ENCODE results near the gene KLF3. TPM values are rescaled to one million over a fixed set of nuclear protein-coding genes. Genes with fewer than 3 reads are reported as not detected.

Gene KLF3
- total and polyA plus RNA-seq, 2 experiments from 2014 or later: 15.0 to 16.5 TPM

DNA sequence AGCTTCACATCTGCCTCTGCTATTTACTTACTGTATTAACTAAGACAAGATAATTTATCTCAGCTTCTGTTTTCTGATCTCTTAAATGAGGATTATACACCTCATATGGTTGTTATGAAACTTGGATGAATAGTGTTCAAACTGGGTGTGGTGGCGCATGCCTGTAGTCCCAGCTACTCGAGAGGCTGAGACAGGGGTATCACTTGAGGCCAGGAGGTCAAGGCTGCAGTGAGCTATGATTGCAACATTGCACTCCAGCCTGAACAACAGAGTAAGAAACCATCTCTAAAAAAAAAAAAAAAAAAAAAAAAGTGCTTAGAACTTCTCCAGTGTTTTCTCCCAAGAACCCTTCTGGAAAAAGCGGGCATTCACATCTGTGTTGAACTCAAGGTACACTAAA lies 19.8 kb upstream of the KLF3 start:
- Histone ChIP-seq H3K27me3 (ENCODE audit: insufficient read depth) (no peaks in the 10 kb centered on the region), H3K27ac (ENCODE audit: low read depth) (no peak overlapping the region), H2AFZ (no peak overlapping the region), H3K9me2 (ENCODE audit: insufficient read depth) (no peaks in the 10 kb centered on the region), H3K4me1 (ENCODE audit: insufficient read depth) (no peaks in the 10 kb centered on the region), H3K36me3 (ENCODE audit: insufficient read depth) (no peaks in the 10 kb centered on the region), H3K4me3 (no peak overlapping the region), H3K4me2 (no peak overlapping the region), H3K79me2 (replicated peaks; ENCODE audit: insufficient read depth) (no peaks in the 10 kb centered on the region), H4K20me1 (replicated peaks; ENCODE audit: insufficient read depth) (no peaks in the 10 kb centered on the region), H3F3A (replicated peaks; ENCODE audit: low read depth) (no peaks in the 10 kb centered on the region)
- TF ChIP-seq ZNF331 (CRISPR knock-in tag; IDR thresholded peaks at IDR 0.05; ENCODE audit: low read depth) (no peak), EZH2 (IDR thresholded peaks at IDR 0.05; ENCODE audit: low read depth, unreplicated experiment) (no peak), ZNF114 (CRISPR knock-in tag; IDR thresholded peaks at IDR 0.05) (no peak), JUNB (IDR thresholded peaks at IDR 0.05; ENCODE audit: unreplicated experiment) (no peak), NANOG (IDR thresholded peaks at IDR 0.05; ENCODE audit: borderline replicate concordance) (no peak)
- TF ChIP-seq, protein P1, sequence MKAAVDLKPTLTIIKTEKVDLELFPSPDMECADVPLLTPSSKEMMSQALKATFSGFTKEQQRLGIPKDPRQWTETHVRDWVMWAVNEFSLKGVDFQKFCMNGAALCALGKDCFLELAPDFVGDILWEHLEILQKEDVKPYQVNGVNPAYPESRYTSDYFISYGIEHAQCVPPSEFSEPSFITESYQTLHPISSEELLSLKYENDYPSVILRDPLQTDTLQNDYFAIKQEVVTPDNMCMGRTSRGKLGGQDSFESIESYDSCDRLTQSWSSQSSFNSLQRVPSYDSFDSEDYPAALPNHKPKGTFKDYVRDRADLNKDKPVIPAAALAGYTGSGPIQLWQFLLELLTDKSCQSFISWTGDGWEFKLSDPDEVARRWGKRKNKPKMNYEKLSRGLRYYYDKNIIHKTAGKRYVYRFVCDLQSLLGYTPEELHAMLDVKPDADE (IDR thresholded peaks at IDR 0.05): no peak
- TF ChIP-seq, protein P2, sequence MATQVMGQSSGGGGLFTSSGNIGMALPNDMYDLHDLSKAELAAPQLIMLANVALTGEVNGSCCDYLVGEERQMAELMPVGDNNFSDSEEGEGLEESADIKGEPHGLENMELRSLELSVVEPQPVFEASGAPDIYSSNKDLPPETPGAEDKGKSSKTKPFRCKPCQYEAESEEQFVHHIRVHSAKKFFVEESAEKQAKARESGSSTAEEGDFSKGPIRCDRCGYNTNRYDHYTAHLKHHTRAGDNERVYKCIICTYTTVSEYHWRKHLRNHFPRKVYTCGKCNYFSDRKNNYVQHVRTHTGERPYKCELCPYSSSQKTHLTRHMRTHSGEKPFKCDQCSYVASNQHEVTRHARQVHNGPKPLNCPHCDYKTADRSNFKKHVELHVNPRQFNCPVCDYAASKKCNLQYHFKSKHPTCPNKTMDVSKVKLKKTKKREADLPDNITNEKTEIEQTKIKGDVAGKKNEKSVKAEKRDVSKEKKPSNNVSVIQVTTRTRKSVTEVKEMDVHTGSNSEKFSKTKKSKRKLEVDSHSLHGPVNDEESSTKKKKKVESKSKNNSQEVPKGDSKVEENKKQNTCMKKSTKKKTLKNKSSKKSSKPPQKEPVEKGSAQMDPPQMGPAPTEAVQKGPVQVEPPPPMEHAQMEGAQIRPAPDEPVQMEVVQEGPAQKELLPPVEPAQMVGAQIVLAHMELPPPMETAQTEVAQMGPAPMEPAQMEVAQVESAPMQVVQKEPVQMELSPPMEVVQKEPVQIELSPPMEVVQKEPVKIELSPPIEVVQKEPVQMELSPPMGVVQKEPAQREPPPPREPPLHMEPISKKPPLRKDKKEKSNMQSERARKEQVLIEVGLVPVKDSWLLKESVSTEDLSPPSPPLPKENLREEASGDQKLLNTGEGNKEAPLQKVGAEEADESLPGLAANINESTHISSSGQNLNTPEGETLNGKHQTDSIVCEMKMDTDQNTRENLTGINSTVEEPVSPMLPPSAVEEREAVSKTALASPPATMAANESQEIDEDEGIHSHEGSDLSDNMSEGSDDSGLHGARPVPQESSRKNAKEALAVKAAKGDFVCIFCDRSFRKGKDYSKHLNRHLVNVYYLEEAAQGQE (IDR thresholded peaks at IDR 0.05; ENCODE audit: unreplicated experiment): no peak
- TF ChIP-seq, protein P3, sequence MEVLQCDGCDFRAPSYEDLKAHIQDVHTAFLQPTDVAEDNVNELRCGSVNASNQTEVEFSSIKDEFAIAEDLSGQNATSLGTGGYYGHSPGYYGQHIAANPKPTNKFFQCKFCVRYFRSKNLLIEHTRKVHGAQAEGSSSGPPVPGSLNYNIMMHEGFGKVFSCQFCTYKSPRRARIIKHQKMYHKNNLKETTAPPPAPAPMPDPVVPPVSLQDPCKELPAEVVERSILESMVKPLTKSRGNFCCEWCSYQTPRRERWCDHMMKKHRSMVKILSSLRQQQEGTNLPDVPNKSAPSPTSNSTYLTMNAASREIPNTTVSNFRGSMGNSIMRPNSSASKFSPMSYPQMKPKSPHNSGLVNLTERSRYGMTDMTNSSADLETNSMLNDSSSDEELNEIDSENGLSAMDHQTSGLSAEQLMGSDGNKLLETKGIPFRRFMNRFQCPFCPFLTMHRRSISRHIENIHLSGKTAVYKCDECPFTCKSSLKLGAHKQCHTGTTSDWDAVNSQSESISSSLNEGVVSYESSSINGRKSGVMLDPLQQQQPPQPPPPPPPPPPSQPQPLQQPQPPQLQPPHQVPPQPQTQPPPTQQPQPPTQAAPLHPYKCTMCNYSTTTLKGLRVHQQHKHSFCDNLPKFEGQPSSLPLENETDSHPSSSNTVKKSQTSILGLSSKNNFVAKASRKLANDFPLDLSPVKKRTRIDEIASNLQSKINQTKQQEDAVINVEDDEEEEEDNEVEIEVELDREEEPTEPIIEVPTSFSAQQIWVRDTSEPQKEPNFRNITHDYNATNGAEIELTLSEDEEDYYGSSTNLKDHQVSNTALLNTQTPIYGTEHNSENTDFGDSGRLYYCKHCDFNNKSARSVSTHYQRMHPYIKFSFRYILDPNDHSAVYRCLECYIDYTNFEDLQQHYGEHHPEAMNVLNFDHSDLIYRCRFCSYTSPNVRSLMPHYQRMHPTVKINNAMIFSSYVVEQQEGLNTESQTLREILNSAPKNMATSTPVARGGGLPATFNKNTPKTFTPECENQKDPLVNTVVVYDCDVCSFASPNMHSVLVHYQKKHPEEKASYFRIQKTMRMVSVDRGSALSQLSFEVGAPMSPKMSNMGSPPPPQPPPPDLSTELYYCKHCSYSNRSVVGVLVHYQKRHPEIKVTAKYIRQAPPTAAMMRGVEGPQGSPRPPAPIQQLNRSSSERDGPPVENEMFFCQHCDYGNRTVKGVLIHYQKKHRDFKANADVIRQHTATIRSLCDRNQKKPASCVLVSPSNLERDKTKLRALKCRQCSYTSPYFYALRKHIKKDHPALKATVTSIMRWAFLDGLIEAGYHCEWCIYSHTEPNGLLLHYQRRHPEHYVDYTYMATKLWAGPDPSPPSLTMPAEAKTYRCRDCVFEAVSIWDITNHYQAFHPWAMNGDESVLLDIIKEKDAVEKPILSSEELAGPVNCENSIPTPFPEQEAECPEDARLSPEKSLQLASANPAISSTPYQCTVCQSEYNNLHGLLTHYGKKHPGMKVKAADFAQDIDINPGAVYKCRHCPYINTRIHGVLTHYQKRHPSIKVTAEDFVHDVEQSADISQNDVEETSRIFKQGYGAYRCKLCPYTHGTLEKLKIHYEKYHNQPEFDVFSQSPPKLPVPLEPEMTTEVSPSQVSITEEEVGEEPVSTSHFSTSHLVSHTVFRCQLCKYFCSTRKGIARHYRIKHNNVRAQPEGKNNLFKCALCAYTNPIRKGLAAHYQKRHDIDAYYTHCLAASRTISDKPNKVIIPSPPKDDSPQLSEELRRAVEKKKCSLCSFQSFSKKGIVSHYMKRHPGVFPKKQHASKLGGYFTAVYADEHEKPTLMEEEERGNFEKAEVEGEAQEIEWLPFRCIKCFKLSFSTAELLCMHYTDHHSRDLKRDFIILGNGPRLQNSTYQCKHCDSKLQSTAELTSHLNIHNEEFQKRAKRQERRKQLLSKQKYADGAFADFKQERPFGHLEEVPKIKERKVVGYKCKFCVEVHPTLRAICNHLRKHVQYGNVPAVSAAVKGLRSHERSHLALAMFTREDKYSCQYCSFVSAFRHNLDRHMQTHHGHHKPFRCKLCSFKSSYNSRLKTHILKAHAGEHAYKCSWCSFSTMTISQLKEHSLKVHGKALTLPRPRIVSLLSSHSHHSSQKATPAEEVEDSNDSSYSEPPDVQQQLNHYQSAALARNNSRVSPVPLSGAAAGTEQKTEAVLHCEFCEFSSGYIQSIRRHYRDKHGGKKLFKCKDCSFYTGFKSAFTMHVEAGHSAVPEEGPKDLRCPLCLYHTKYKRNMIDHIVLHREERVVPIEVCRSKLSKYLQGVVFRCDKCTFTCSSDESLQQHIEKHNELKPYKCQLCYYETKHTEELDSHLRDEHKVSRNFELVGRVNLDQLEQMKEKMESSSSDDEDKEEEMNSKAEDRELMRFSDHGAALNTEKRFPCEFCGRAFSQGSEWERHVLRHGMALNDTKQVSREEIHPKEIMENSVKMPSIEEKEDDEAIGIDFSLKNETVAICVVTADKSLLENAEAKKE (CRISPR knock-in tag; IDR thresholded peaks at IDR 0.05): no peak
- H3K9me3 Mint-ChIP-seq: no peaks in the 10 kb centered on the region; the same call in 2 of the 3 replicates
- H3K27ac Mint-ChIP-seq: no peak overlapping the region
- peaks cover 2% of the 10 kb centered on the region for H3K27me3 Mint-ChIP-seq (ENCODE audit: insufficient read depth, low read depth, poor library complexity)
- H3K4me3 Mint-ChIP-seq: no peak overlapping the region
- ATAC-seq (no peak), DNase-seq (ENCODE audit: low spot score) (no peak)
- H3K4me1 Mint-ChIP-seq: no peaks in the 10 kb centered on the region
- H3K36me3 Mint-ChIP-seq (ENCODE audit: low read depth): no peaks in the 10 kb centered on the region
